ENCODE results near the gene SOX8.
A peak's percentile ranks its signal among the peaks of the same experiment; 100 is the strongest.

The SOX8 gene

GRCh38 chr16:1019231-1020090 is 37.9 kb downstream of the SOX8 start:
- ChIA-PET CTCF (interaction anchor here (0.6 to 1.1 kb wide), 4 partner anchors 30 to 472 kb away, joined by 3 to 5 read pairs (median 3); no protein-coding TSS in a partner anchor), POLR2A (no interaction called here)
- Histone ChIP-seq H3K4me1 (ENCODE audit: control insufficient read depth, insufficient read depth, low read length) (peaks cover 5% of the 10 kb centered on the region; the same call in 1 of the 2 replicates), H3K4me3 (ENCODE audit: low read depth, low read length) (no peak overlapping the region), H3K36me3 (ENCODE audit: control insufficient read depth in 2 of 2, insufficient read depth in 1 of 2, low read length in 2 of 2) (no peaks in the 10 kb centered on the region), H3K27ac (ENCODE audit: extremely low read depth, low read depth, low read length) (no peak overlapping the region), H3K9me3 (ENCODE audit: control insufficient read depth, insufficient read depth, low read depth, low read length) (no peaks in the 10 kb centered on the region)
- TF ChIP-seq ZFHX2 (tag by site-specific recombination; conservative IDR thresholded peaks at IDR 0.05), result peak; percentile 30; the same call in 1 of the 2 replicates
- TF ChIP-seq EGR2 (tag by site-specific recombination; IDR thresholded peaks at IDR 0.05; ENCODE audit: low read depth), result peak; percentile 55; the same call in 1 of the 2 replicates
- no peak for TF ChIP-seq ZSCAN16 (tag by site-specific recombination; IDR thresholded peaks at IDR 0.05)
- no peak for TF ChIP-seq ZNF544 (tag by site-specific recombination; IDR thresholded peaks at IDR 0.05)
- TF ChIP-seq ZBTB8A (tag by site-specific recombination; IDR thresholded peaks at IDR 0.05), result peak; percentile 58
- TF ChIP-seq ZNF830 (tag by site-specific recombination; IDR thresholded peaks at IDR 0.05; ENCODE audit: low read depth), result no peak
- no peak for TF ChIP-seq ZNF157 (tag by site-specific recombination; IDR thresholded peaks at IDR 0.05)
- TF ChIP-seq ZBTB48 (tag by site-specific recombination; IDR thresholded peaks at IDR 0.05), result no peak
- TF ChIP-seq MEIS1 (CRISPR knock-in tag; IDR thresholded peaks at IDR 0.05; ENCODE audit: borderline replicate concordance), result 0 out of 2 replicates have a peak, but pooled peaks have one; percentile 21
- peak; percentile 88 for TF ChIP-seq SP7 (tag by site-specific recombination; IDR thresholded peaks at IDR 0.05)
- no peak for TF ChIP-seq MYNN (tag by site-specific recombination; IDR thresholded peaks at IDR 0.05; ENCODE audit: borderline replicate concordance)
- TF ChIP-seq, protein P1, sequence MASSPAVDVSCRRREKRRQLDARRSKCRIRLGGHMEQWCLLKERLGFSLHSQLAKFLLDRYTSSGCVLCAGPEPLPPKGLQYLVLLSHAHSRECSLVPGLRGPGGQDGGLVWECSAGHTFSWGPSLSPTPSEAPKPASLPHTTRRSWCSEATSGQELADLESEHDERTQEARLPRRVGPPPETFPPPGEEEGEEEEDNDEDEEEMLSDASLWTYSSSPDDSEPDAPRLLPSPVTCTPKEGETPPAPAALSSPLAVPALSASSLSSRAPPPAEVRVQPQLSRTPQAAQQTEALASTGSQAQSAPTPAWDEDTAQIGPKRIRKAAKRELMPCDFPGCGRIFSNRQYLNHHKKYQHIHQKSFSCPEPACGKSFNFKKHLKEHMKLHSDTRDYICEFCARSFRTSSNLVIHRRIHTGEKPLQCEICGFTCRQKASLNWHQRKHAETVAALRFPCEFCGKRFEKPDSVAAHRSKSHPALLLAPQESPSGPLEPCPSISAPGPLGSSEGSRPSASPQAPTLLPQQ (tag by site-specific recombination; IDR thresholded peaks at IDR 0.05), result 0 out of 2 replicates have a peak, but pooled peaks have one; percentile 39
- no peak for TF ChIP-seq OVOL3 (tag by site-specific recombination; IDR thresholded peaks at IDR 0.05)
- no peak for TF ChIP-seq ZNF16 (tag by site-specific recombination; IDR thresholded peaks at IDR 0.05; ENCODE audit: low read depth)
- TF ChIP-seq ZNF514 (tag by site-specific recombination; IDR thresholded peaks at IDR 0.05), result no peak
- no peak for TF ChIP-seq ZNF473 (tag by site-specific recombination; IDR thresholded peaks at IDR 0.05)
- TF ChIP-seq KLF16 (tag by site-specific recombination; IDR thresholded peaks at IDR 0.05), result 0 out of 2 replicates have a peak, but pooled peaks have one; percentile 24
- TF ChIP-seq ZBTB20 (tag by site-specific recombination; IDR thresholded peaks at IDR 0.05), result no peak; the same call in 1 of the 2 replicates
- no peak for TF ChIP-seq ZNF19 (tag by site-specific recombination; IDR thresholded peaks at IDR 0.05; ENCODE audit: low read depth)
- TF ChIP-seq ZEB2 (tag by site-specific recombination; IDR thresholded peaks at IDR 0.05), result peak; percentile 87
- TF ChIP-seq MZF1 (tag by site-specific recombination; IDR thresholded peaks at IDR 0.05; ENCODE audit: borderline replicate concordance), result no peak
- TF ChIP-seq ZNF24 (tag by site-specific recombination; IDR thresholded peaks at IDR 0.05), result 0 out of 2 replicates have a peak, but pooled peaks have one; percentile 79
- 0 out of 2 replicates have a peak, but pooled peaks have one; percentile 62 for TF ChIP-seq TSHZ1 (tag by site-specific recombination; IDR thresholded peaks at IDR 0.05; ENCODE audit: borderline replicate concordance)
- TF ChIP-seq ZNF280D (tag by site-specific recombination; IDR thresholded peaks at IDR 0.05), result no peak
- no peak for TF ChIP-seq AEBP2 (tag by site-specific recombination; IDR thresholded peaks at IDR 0.05; ENCODE audit: borderline replicate concordance)
- no peak for TF ChIP-seq ZNF747 (tag by site-specific recombination; IDR thresholded peaks at IDR 0.05)
- TF ChIP-seq SCRT1 (tag by site-specific recombination; IDR thresholded peaks at IDR 0.05; ENCODE audit: borderline replicate concordance), result no peak

All from HEK293 (cell line).